ENCODE results near the gene ROBO2. TPM values are rescaled to one million over a fixed set of nuclear protein-coding genes. Genes with fewer than 3 reads are reported as not detected.

ROBO2 gene
- total RNA-seq, 1 donor from 2014 or later: 0.79 TPM

DNA sequence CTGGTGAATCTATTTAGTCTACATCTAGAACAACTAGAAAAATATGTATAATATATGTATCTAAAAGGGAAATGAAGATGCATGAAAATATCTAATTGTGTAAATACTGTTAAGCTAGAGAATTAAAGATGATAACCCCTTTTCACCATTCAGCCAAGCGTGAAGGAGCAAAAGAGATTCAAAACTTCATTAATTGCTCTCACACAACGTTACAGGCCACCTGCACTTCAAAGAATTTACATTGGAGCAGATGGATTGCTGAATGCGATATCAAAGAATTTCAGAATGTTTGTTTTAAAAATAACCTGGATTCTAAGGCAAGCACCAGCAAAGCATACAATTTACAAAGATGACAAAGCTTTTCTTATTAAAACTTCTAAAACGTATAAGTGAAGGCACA, 243.2 kb downstream of the ROBO2 start:
- H3K27me3 ChIP-seq (ENCODE audit: control insufficient read depth, insufficient read depth, low read length): no peaks in the 10 kb centered on the region
- H3K36me3 ChIP-seq (ENCODE audit: control insufficient read depth, insufficient read depth, low read length): no peaks in the 10 kb centered on the region
- FAIRE-seq (no peak), DNase-seq (ENCODE audit: low read depth) (no peak)
- H3K4me3 ChIP-seq (ENCODE audit: low read depth, low read length): no peak overlapping the region
- TF ChIP-seq, protein P1, sequence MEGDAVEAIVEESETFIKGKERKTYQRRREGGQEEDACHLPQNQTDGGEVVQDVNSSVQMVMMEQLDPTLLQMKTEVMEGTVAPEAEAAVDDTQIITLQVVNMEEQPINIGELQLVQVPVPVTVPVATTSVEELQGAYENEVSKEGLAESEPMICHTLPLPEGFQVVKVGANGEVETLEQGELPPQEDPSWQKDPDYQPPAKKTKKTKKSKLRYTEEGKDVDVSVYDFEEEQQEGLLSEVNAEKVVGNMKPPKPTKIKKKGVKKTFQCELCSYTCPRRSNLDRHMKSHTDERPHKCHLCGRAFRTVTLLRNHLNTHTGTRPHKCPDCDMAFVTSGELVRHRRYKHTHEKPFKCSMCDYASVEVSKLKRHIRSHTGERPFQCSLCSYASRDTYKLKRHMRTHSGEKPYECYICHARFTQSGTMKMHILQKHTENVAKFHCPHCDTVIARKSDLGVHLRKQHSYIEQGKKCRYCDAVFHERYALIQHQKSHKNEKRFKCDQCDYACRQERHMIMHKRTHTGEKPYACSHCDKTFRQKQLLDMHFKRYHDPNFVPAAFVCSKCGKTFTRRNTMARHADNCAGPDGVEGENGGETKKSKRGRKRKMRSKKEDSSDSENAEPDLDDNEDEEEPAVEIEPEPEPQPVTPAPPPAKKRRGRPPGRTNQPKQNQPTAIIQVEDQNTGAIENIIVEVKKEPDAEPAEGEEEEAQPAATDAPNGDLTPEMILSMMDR (IDR thresholded peaks at IDR 0.05; ENCODE audit: insufficient read depth, low read length, severe bottlenecking): no peak

DNA sequence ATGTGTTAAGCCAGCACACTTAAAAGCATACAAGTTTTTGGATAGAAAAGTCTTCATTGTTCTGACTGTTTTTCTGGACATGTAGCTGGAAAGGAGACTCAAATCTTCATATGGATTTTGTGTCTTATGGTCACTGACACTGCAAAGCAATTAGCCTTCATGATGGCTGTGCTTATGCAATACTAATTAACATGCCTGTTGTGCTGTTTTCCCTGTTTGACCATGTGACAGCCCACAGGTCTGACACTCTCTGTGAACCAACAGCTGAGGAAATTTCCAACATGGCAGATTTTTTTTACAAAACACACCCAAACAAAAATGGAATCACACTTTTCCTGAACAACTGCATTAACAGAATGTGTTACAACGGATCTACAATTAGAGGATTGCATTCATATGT, 248.4 kb downstream of the ROBO2 start:
- TF ChIP-seq, protein P1 (IDR thresholded peaks at IDR 0.05; ENCODE audit: insufficient read depth, low read length, severe bottlenecking): no peak
- FAIRE-seq: no peak
- DNase-seq (ENCODE audit: low read depth): no peak
- no peak overlapping the region for H3K4me3 ChIP-seq (ENCODE audit: low read depth, low read length)
- H3K36me3 ChIP-seq (ENCODE audit: control insufficient read depth, insufficient read depth, low read length): no peaks in the 10 kb centered on the region
- H3K27me3 ChIP-seq (ENCODE audit: control insufficient read depth, insufficient read depth, low read length): no peaks in the 10 kb centered on the region

DNA sequence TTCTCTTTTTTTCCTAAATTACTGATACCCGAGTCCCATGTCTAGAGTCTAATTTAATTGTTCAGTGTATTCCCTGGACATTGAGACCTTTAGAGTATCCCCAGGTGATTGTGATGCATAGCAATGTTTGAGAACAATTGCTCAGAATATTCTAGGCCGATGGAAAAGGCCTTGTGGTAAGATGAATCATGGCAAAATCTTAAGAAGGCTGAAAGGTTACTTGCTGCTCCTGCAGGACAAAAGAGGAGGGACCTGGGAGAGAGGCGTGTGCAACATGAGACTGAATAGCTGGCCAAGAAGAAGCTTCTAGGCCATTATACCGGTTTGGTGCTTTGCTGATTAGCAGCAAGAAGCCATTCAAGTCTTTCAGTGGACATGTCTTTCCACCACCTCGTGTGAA, 256.6 kb downstream of the ROBO2 start:
- Histone ChIP-seq H3K36me3 (ENCODE audit: control insufficient read depth, insufficient read depth, low read length) (no peaks in the 10 kb centered on the region), H3K27me3 (ENCODE audit: control insufficient read depth, insufficient read depth, low read length) (no peaks in the 10 kb centered on the region), H3K4me3 (ENCODE audit: low read depth, low read length) (no peak overlapping the region)
- TF ChIP-seq, protein P1 (IDR thresholded peaks at IDR 0.05; ENCODE audit: insufficient read depth, low read length, severe bottlenecking): no peak
- no peak for FAIRE-seq
- peak; percentile 30 for DNase-seq (ENCODE audit: low read depth)

DNA sequence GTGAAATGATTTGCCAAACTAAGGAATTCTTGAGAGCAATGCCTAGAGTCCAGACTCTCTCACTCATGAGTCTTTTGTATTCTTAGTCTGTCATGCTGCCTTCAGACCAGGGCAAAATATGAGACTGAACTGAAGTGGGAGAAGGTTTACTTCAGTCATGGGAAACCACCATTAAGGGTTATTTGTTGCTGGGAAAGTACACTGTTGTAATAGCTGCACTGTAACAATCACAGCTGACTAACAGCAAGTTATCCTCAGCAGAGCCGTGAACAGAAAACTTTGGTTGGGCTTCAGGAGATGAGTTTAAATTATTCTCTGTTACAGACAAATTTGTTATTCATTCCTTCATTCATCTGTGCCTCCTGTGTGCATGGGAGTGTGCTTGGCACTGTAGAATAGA, 258.5 kb downstream of the ROBO2 start:
- Histone ChIP-seq H3K4me3 (ENCODE audit: low read depth, low read length) (no peak overlapping the region), H3K27me3 (ENCODE audit: control insufficient read depth, insufficient read depth, low read length) (no peaks in the 10 kb centered on the region), H3K36me3 (ENCODE audit: control insufficient read depth, insufficient read depth, low read length) (no peaks in the 10 kb centered on the region)
- TF ChIP-seq, protein P1 (IDR thresholded peaks at IDR 0.05; ENCODE audit: insufficient read depth, low read length, severe bottlenecking): no peak
- no peak for DNase-seq (ENCODE audit: low read depth)
- FAIRE-seq: no peak

DNA sequence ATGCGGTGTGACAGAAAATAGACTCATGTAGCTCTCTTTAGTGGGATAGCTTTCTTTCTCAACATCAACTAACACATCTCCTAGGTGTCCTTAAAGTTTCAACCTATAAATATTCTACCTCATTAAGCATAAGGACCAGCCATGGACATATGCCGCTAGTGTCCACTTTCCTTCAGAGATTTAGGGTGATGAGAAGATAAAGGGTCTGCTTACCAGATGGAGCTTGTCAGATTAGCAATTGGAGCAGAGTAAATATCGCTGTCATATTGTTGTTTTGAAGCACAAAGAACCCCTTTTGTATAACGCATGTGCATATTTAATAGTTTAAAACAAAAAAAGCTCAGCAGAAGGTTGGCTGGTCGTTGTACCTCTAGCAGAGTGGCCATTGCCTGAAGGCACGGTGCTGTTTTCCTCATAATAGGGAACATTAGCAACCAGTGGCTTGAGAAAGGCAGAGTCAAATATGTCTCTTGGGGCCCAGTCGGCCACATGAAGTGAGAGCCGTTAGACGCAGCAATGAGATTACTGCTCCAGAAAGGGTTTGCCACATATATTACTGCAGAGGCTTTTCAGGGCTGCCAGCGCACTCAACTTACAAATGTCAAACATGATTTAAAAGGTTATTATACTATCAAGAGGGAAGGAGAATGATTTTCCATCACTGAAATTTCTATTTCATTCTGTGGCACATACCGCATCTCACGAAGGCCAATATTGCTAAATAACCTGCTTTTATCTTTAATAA, 264.2 kb downstream of the ROBO2 start:
- DNase-seq (ENCODE audit: low read depth) (no peak), FAIRE-seq (no peak)
- Histone ChIP-seq H3K36me3 (ENCODE audit: control insufficient read depth, insufficient read depth, low read length) (no peaks in the 10 kb centered on the region), H3K27me3 (ENCODE audit: control insufficient read depth, insufficient read depth, low read length) (no peaks in the 10 kb centered on the region), H3K4me3 (ENCODE audit: low read depth, low read length) (no peak overlapping the region)
- TF ChIP-seq, protein P1 (IDR thresholded peaks at IDR 0.05; ENCODE audit: insufficient read depth, low read length, severe bottlenecking): no peak

DNA sequence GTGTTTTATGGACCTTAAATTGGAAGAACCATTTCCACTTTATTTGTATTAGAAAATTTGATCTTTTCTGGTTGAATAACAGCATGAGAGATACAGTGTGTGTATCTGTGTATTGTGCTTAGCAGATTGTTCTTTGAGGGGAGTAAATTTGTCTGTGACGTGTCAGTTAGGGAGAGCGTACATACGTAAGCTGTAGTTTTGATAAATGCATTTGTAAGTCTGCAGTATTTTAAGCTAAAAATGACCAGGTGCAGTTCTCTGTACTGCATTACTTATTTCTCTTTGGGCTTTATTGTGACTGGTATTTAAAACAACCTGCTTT, 264.8 kb downstream of the ROBO2 start:
- FAIRE-seq: no peak

More for the DNA sequence above, 264.8 kb downstream of the ROBO2 start:
- no peaks in the 10 kb centered on the region for H3K36me3 ChIP-seq (ENCODE audit: control insufficient read depth, insufficient read depth, low read length)
- DNase-seq (ENCODE audit: low read depth): no peak
- TF ChIP-seq, protein P1 (IDR thresholded peaks at IDR 0.05; ENCODE audit: insufficient read depth, low read length, severe bottlenecking): no peak
- no peaks in the 10 kb centered on the region for H3K27me3 ChIP-seq (ENCODE audit: control insufficient read depth, insufficient read depth, low read length)
- no peak overlapping the region for H3K4me3 ChIP-seq (ENCODE audit: low read depth, low read length)
